Measurements from ENCODE around the gene GLUL. TPM values are rescaled to one million over a fixed set of nuclear protein-coding genes. Genes with fewer than 3 reads are reported as not detected.
A peak's percentile ranks its signal among the peaks of the same experiment; 100 is the strongest.

Gene GLUL
- total and polyA plus RNA-seq, 4 donors = 306 to 1,177 (median 723) TPM

DNA sequence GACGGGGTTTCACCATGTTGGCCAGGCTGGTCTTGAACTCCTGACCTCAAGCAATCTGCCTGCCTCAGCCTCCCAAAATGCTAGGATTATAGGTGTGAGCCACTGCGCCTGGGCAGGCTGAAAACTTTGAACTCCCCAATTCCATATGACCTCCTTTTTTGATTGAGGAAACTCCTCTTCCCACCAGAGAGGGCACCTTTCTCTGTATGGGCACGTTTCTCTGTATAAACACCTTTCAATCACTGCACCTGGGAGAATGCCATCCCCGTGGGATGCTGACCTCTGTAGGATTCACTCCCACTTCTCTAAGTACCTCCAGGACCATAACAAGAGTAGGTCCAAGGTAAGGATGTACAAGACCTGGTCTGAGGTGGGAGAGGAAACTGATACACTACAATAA, 18.5 kb upstream of the GLUL start:
- H3K4me3 ChIP-seq (ENCODE audit: low read depth in 1 of 3, low read length in 3 of 3) = no peak overlapping the region
- no peak for TF ChIP-seq HNF4G (IDR thresholded peaks at IDR 0.05)
- TF ChIP-seq, protein P1, sequence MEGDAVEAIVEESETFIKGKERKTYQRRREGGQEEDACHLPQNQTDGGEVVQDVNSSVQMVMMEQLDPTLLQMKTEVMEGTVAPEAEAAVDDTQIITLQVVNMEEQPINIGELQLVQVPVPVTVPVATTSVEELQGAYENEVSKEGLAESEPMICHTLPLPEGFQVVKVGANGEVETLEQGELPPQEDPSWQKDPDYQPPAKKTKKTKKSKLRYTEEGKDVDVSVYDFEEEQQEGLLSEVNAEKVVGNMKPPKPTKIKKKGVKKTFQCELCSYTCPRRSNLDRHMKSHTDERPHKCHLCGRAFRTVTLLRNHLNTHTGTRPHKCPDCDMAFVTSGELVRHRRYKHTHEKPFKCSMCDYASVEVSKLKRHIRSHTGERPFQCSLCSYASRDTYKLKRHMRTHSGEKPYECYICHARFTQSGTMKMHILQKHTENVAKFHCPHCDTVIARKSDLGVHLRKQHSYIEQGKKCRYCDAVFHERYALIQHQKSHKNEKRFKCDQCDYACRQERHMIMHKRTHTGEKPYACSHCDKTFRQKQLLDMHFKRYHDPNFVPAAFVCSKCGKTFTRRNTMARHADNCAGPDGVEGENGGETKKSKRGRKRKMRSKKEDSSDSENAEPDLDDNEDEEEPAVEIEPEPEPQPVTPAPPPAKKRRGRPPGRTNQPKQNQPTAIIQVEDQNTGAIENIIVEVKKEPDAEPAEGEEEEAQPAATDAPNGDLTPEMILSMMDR (IDR thresholded peaks at IDR 0.05; ENCODE audit: low read depth, low read length, missing input control) = no peak
- H3K27ac ChIP-seq (ENCODE audit: low read depth in 1 of 2, low read length in 2 of 2) = peak overlapping the region in 1 of 2 donors; percentile 53
- no peak for DNase-seq (ENCODE audit: low spot score)
- no peak overlapping the region for H3K9ac ChIP-seq (ENCODE audit: low read depth in 1 of 2, low read length in 2 of 2)
- no peaks in the 10 kb centered on the region for H3K36me3 ChIP-seq (ENCODE audit: control insufficient read depth in 4 of 4, insufficient read depth in 3 of 4, low read depth in 1 of 4, low read length in 3 of 4)
- no peaks in the 10 kb centered on the region for H3K27me3 ChIP-seq (ENCODE audit: control insufficient read depth in 4 of 4, insufficient read depth in 4 of 4, low read length in 3 of 4)
- peaks cover 2 to 21% (median 9%) of the 10 kb centered on the region in 4 donors for H3K4me1 ChIP-seq (ENCODE audit: control insufficient read depth in 4 of 4, insufficient read depth in 4 of 4, low read length in 3 of 4)
- peaks cover 0 to 3% (median 0%) of the 10 kb centered on the region in 4 donors for H3K9me3 ChIP-seq (ENCODE audit: control insufficient read depth in 4 of 4, low read length in 3 of 4)
- WGBS = 81% methylated on average over 4 of the region's 4 CpGs

DNA sequence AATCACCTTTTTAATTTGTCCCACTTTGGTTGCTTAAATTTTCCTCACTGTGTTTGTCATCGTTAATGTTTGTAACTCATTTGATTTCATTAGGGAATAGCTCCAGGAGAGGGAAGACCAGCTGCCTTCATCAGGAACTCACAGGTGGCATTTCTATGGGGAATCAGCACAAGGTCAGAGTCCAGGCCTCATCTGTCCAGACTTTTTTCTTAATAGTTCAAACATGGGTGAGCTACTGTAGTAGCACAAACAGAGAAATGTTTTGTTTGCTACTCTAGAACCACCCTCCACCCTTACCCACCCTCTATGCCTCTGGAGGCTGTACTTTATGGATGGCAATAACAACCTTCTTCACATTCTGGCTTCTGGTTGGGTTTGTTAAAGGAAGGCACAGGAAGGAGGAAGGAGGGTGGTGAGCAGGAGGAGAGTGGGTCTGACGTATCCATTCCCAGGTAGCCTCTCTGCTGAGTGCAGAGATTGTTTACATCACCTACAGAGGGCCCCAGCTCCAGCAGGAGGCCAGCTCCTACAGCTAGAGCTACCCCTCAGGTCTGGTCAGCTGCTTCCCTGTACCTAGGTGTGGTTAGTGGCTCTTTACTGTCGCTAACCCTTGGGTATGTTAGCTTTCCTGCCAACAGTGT, 17.0 kb upstream of the GLUL start:
- TF ChIP-seq SP1 (IDR thresholded peaks at IDR 0.05) (peak; percentile 33), EGR1 (IDR thresholded peaks at IDR 0.05; ENCODE audit: low read depth in 2 of 2) (no peak), HNF4A (conservative IDR thresholded peaks at IDR 0.05) (peak; percentile 43 to 58)
- Histone ChIP-seq H3K27ac (ENCODE audit: low read depth in 1 of 2, low read length in 2 of 2) (no peak overlapping the region), H3K4me1 (ENCODE audit: control insufficient read depth in 4 of 4, insufficient read depth in 4 of 4, low read length in 3 of 4) (peaks cover 2 to 21% (median 9%) of the 10 kb centered on the region in 4 donors), H3K9me3 (ENCODE audit: control insufficient read depth in 4 of 4, low read length in 3 of 4) (peaks cover 0 to 3% (median 0%) of the 10 kb centered on the region in 4 donors), H3K9ac (ENCODE audit: low read depth in 1 of 2, low read length in 2 of 2) (no peak overlapping the region), H3K36me3 (ENCODE audit: control insufficient read depth in 4 of 4, insufficient read depth in 3 of 4, low read depth in 1 of 4, low read length in 3 of 4) (no peaks in the 10 kb centered on the region), H3K27me3 (ENCODE audit: control insufficient read depth in 4 of 4, insufficient read depth in 4 of 4, low read length in 3 of 4) (no peaks in the 10 kb centered on the region), H3K4me3 (ENCODE audit: low read depth in 1 of 3, low read length in 3 of 3) (no peak overlapping the region)
- no peak for DNase-seq (ENCODE audit: low spot score)
- WGBS = 63% methylated on average over 3 of the region's 3 CpGs

DNA sequence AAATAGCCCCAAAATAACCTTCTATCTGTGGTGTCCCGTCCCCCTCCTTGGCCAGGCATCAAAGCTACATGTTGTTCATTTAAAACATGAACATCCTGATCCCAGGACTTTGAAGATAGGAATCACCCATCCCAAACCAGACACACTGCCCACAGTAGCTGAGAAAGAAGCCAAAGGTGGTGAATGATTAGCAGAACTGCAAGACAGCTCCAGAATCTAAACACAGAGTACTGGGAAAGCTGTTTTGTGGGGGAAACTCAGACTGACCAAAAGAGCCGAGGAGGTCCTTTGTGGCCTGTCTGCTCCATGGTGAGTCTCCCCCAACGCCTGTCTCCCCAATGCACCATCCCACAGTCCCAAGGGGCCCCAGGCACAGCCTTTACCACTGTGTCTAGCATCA, 16.1 kb upstream of the GLUL start:
- H3K4me3 ChIP-seq (ENCODE audit: low read depth in 1 of 3, low read length in 3 of 3) = no peak overlapping the region
- H3K36me3 ChIP-seq (ENCODE audit: control insufficient read depth in 4 of 4, insufficient read depth in 3 of 4, low read depth in 1 of 4, low read length in 3 of 4) = no peaks in the 10 kb centered on the region
- peaks cover 2 to 21% (median 9%) of the 10 kb centered on the region in 4 donors for H3K4me1 ChIP-seq (ENCODE audit: control insufficient read depth in 4 of 4, insufficient read depth in 4 of 4, low read length in 3 of 4)
- no peaks in the 10 kb centered on the region for H3K27me3 ChIP-seq (ENCODE audit: control insufficient read depth in 4 of 4, insufficient read depth in 4 of 4, low read length in 3 of 4)
- H3K27ac ChIP-seq (ENCODE audit: low read depth in 1 of 2, low read length in 2 of 2) = no peak overlapping the region
- DNase-seq (ENCODE audit: low spot score) = no peak
- H3K9me3 ChIP-seq (ENCODE audit: control insufficient read depth in 4 of 4, low read length in 3 of 4) = peaks cover 0 to 3% (median 0%) of the 10 kb centered on the region in 4 donors
- WGBS = 47% methylated on average over 3 of the region's 3 CpGs
- no peak for TF ChIP-seq TAF1 (conservative IDR thresholded peaks at IDR 0.05)
- TF ChIP-seq HNF4A (conservative IDR thresholded peaks at IDR 0.05) = no peak
- no peak for TF ChIP-seq GABPA (IDR thresholded peaks at IDR 0.05 in 1 of 2, conservative IDR thresholded peaks at IDR 0.05 in 1 of 2)
- TF ChIP-seq, protein P2, sequence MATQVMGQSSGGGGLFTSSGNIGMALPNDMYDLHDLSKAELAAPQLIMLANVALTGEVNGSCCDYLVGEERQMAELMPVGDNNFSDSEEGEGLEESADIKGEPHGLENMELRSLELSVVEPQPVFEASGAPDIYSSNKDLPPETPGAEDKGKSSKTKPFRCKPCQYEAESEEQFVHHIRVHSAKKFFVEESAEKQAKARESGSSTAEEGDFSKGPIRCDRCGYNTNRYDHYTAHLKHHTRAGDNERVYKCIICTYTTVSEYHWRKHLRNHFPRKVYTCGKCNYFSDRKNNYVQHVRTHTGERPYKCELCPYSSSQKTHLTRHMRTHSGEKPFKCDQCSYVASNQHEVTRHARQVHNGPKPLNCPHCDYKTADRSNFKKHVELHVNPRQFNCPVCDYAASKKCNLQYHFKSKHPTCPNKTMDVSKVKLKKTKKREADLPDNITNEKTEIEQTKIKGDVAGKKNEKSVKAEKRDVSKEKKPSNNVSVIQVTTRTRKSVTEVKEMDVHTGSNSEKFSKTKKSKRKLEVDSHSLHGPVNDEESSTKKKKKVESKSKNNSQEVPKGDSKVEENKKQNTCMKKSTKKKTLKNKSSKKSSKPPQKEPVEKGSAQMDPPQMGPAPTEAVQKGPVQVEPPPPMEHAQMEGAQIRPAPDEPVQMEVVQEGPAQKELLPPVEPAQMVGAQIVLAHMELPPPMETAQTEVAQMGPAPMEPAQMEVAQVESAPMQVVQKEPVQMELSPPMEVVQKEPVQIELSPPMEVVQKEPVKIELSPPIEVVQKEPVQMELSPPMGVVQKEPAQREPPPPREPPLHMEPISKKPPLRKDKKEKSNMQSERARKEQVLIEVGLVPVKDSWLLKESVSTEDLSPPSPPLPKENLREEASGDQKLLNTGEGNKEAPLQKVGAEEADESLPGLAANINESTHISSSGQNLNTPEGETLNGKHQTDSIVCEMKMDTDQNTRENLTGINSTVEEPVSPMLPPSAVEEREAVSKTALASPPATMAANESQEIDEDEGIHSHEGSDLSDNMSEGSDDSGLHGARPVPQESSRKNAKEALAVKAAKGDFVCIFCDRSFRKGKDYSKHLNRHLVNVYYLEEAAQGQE (IDR thresholded peaks at IDR 0.05) = no peak
- no peak overlapping the region for H3K9ac ChIP-seq (ENCODE audit: low read depth in 1 of 2, low read length in 2 of 2)

All from liver (tissue), 9 donors.